ENCODE data around the gene HMGXB3. TPM values are rescaled to one million over a fixed set of nuclear protein-coding genes. Genes with fewer than 3 reads are reported as not detected.
"Not testable (repeated sequence)": the region's sequence is repeated elsewhere in the genome, so short reads cannot be mapped to it uniquely, and the experiment has no call there.

The HMGXB3 gene
- total and polyA plus RNA-seq, 2 donors (not counting 1 experiment from before 2014, with no cell fraction given), result 29.9 to 31.5 TPM

GRCh38 chr5:150082889-150083288 lies 82.3 kb downstream of the HMGXB3 start:
- H3K4me2 ChIP-seq (ENCODE audit: extremely low read depth, insufficient read depth, low read length), result no peak overlapping the region
- H4K20me1 ChIP-seq (ENCODE audit: control insufficient read depth, extremely low read depth, insufficient read depth, low read length), result no peaks in the 10 kb centered on the region
- H3K4me3 ChIP-seq (replicated peaks in 1 of 4; ENCODE audit: control extremely low read depth in 1 of 4, insufficient read depth in 1 of 4, low read depth in 3 of 4, low read length in 4 of 4), result no peak overlapping the region
- H3K27me3 ChIP-seq (ENCODE audit: control insufficient read depth, insufficient read depth, low read length), result peaks cover 15% of the 10 kb centered on the region
- H3K4me1 ChIP-seq (ENCODE audit: control insufficient read depth, extremely low read depth, insufficient read depth, low read length), result no peaks in the 10 kb centered on the region
- H2AFZ ChIP-seq (ENCODE audit: low read length), result no peak overlapping the region
- H3K36me3 ChIP-seq (ENCODE audit: control insufficient read depth, insufficient read depth, low read length), result no peaks in the 10 kb centered on the region
- TF ChIP-seq EZH2 (IDR thresholded peaks at IDR 0.05; ENCODE audit: low read length, missing control alignments), result no peak
- TF ChIP-seq, protein P1, sequence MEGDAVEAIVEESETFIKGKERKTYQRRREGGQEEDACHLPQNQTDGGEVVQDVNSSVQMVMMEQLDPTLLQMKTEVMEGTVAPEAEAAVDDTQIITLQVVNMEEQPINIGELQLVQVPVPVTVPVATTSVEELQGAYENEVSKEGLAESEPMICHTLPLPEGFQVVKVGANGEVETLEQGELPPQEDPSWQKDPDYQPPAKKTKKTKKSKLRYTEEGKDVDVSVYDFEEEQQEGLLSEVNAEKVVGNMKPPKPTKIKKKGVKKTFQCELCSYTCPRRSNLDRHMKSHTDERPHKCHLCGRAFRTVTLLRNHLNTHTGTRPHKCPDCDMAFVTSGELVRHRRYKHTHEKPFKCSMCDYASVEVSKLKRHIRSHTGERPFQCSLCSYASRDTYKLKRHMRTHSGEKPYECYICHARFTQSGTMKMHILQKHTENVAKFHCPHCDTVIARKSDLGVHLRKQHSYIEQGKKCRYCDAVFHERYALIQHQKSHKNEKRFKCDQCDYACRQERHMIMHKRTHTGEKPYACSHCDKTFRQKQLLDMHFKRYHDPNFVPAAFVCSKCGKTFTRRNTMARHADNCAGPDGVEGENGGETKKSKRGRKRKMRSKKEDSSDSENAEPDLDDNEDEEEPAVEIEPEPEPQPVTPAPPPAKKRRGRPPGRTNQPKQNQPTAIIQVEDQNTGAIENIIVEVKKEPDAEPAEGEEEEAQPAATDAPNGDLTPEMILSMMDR (conservative IDR thresholded peaks at IDR 0.05 in 1 of 2, IDR thresholded peaks at IDR 0.05 in 1 of 2; ENCODE audit: low read depth in 1 of 2, low read length in 2 of 2), result no peak
- H3K27ac ChIP-seq (ENCODE audit: insufficient read depth, low read length), result no peak overlapping the region
- no peaks in the 10 kb centered on the region for H3K79me2 ChIP-seq (ENCODE audit: control insufficient read depth, insufficient read depth, low read length)
- DNase-seq (ENCODE audit: low read depth in 2 of 2), result no peak
- H3K9ac ChIP-seq (ENCODE audit: insufficient read depth, low read length), result no peak overlapping the region
- no peaks in the 10 kb centered on the region for H3K9me3 ChIP-seq (ENCODE audit: control insufficient read depth, insufficient read depth, low read depth, low read length)

GRCh38 chr5:150084754-150085153 lies 84.2 kb downstream of the HMGXB3 start:
- H3K4me3 ChIP-seq (replicated peaks in 1 of 4; ENCODE audit: control extremely low read depth in 1 of 4, insufficient read depth in 1 of 4, low read depth in 3 of 4, low read length in 4 of 4); H3K9ac ChIP-seq (ENCODE audit: insufficient read depth, low read length); DNase-seq (ENCODE audit: low read depth in 2 of 2); H3K36me3 ChIP-seq (ENCODE audit: control insufficient read depth, insufficient read depth, low read length); H3K27ac ChIP-seq (ENCODE audit: insufficient read depth, low read length); H3K4me2 ChIP-seq (ENCODE audit: extremely low read depth, insufficient read depth, low read length); H3K9me3 ChIP-seq (ENCODE audit: control insufficient read depth, insufficient read depth, low read depth, low read length); H2AFZ ChIP-seq (ENCODE audit: low read length); H4K20me1 ChIP-seq (ENCODE audit: control insufficient read depth, extremely low read depth, insufficient read depth, low read length); H3K4me1 ChIP-seq (ENCODE audit: control insufficient read depth, extremely low read depth, insufficient read depth, low read length); H3K79me2 ChIP-seq (ENCODE audit: control insufficient read depth, insufficient read depth, low read length): not testable (repeated sequence)
- peaks cover 15% of the 10 kb centered on the region for H3K27me3 ChIP-seq (ENCODE audit: control insufficient read depth, insufficient read depth, low read length)

GRCh38 chr5:150085191-150085912 lies 84.8 kb downstream of the HMGXB3 start:
- peaks cover 15% of the 10 kb centered on the region for H3K27me3 ChIP-seq (ENCODE audit: control insufficient read depth, insufficient read depth, low read length)
- H4K20me1 ChIP-seq (ENCODE audit: control insufficient read depth, extremely low read depth, insufficient read depth, low read length), result no peaks in the 10 kb centered on the region
- H3K4me1 ChIP-seq (ENCODE audit: control insufficient read depth, extremely low read depth, insufficient read depth, low read length), result no peaks in the 10 kb centered on the region
- no peak overlapping the region for H3K4me3 ChIP-seq (replicated peaks in 1 of 4; ENCODE audit: control extremely low read depth in 1 of 4, insufficient read depth in 1 of 4, low read depth in 3 of 4, low read length in 4 of 4)
- TF ChIP-seq, protein P1 (conservative IDR thresholded peaks at IDR 0.05 in 1 of 2, IDR thresholded peaks at IDR 0.05 in 1 of 2; ENCODE audit: low read depth in 1 of 2, low read length in 2 of 2), result no peak
- no peak for TF ChIP-seq EZH2 (IDR thresholded peaks at IDR 0.05; ENCODE audit: low read length, missing control alignments)
- no peaks in the 10 kb centered on the region for H3K36me3 ChIP-seq (ENCODE audit: control insufficient read depth, insufficient read depth, low read length)
- H3K79me2 ChIP-seq (ENCODE audit: control insufficient read depth, insufficient read depth, low read length), result no peaks in the 10 kb centered on the region
- no peaks in the 10 kb centered on the region for H3K9me3 ChIP-seq (ENCODE audit: control insufficient read depth, insufficient read depth, low read depth, low read length)
- no peak overlapping the region for H2AFZ ChIP-seq (ENCODE audit: low read length)
- H3K9ac ChIP-seq (ENCODE audit: insufficient read depth, low read length), result no peak overlapping the region
- no peak overlapping the region for H3K4me2 ChIP-seq (ENCODE audit: extremely low read depth, insufficient read depth, low read length)
- no peak for DNase-seq (ENCODE audit: low read depth in 2 of 2)
- no peak overlapping the region for H3K27ac ChIP-seq (ENCODE audit: insufficient read depth, low read length)
